IPS-20b (cell line): ENCODE measurements around the gene TXNDC2.
"Not testable (repeated sequence)": the region's sequence is repeated elsewhere in the genome, so short reads cannot be mapped to it uniquely, and the experiment has no call there.

Source experiments
- H3K27ac ChIP-seq: one replicate; pipeline ENCODE4 v1.5.1; 2013; ENCODE audit warnings: low read length
- H3K27me3 ChIP-seq: 2 replicates; pipeline ENCODE4 v1.6.1; 2013; ENCODE audit warnings: mild to moderate bottlenecking, low read length, inconsistent platforms; ENCODE audit not compliant: insufficient read depth
- H3K36me3 ChIP-seq: 2 replicates; pipeline ENCODE4 v1.6.1; 2013; ENCODE audit warnings: low read depth, mild to moderate bottlenecking, inconsistent platforms, low read length, moderate library complexity; ENCODE audit not compliant: insufficient read depth
- H3K4me1 ChIP-seq: 2 replicates; pipeline ENCODE4 v1.6.1; 2013; ENCODE audit warnings: mild to moderate bottlenecking, control low read depth, inconsistent platforms, low read length, moderate library complexity; ENCODE audit not compliant: insufficient read depth
- H3K4me3 ChIP-seq: 2 replicates; pipeline ENCODE4 v1.5.1; 2013; ENCODE audit warnings: mild to moderate bottlenecking, low read length, inconsistent platforms
- H3K9ac ChIP-seq: 2 replicates; pipeline ENCODE4 v1.6.1; 2013; ENCODE audit warnings: low read depth, mild to moderate bottlenecking, inconsistent platforms, low read length, moderate library complexity
- H3K9me3 ChIP-seq: 2 replicates; pipeline ENCODE4 v1.6.1; 2013; ENCODE audit warnings: mild to moderate bottlenecking, low read depth, low read length, inconsistent platforms; ENCODE audit not compliant: insufficient read depth

TXNDC2 gene

GRCh38 chr18:9850309-9850708 lies 35.5 kb upstream of the TXNDC2 start:
- no peak overlapping the region for H3K27ac ChIP-seq
- no peak overlapping the region for H3K4me3 ChIP-seq
- H3K27me3 ChIP-seq, result no peaks in the 10 kb centered on the region
- no peak overlapping the region for H3K9ac ChIP-seq
- no peaks in the 10 kb centered on the region for H3K36me3 ChIP-seq
- peaks cover 8% of the 10 kb centered on the region for H3K9me3 ChIP-seq
- H3K4me1 ChIP-seq, result no peaks in the 10 kb centered on the region

DNA sequence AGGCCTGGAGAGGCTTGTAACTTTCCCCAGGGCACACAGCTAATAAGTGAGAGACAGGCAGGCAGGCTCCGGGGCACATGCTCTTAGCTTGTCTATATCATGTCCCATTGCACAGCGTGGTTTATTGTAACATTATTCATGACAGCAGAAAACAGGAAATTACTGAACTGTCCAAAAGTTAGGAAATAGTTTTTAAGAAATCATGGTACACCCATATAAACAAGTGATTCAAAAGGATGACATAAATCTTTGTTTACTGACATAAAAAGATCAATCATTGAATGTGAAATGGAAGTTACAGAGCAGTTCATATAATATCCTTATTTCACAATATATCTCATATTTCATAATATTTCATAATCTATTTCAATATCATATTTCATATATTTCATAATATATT lies 34.3 kb upstream of the TXNDC2 start:
- Histone ChIP-seq H3K27ac (no peak overlapping the region), H3K4me3 (no peak overlapping the region), H3K9me3 (peaks cover 8% of the 10 kb centered on the region), H3K9ac (no peak overlapping the region), H3K27me3 (no peaks in the 10 kb centered on the region), H3K4me1 (no peaks in the 10 kb centered on the region), H3K36me3 (no peaks in the 10 kb centered on the region)

DNA sequence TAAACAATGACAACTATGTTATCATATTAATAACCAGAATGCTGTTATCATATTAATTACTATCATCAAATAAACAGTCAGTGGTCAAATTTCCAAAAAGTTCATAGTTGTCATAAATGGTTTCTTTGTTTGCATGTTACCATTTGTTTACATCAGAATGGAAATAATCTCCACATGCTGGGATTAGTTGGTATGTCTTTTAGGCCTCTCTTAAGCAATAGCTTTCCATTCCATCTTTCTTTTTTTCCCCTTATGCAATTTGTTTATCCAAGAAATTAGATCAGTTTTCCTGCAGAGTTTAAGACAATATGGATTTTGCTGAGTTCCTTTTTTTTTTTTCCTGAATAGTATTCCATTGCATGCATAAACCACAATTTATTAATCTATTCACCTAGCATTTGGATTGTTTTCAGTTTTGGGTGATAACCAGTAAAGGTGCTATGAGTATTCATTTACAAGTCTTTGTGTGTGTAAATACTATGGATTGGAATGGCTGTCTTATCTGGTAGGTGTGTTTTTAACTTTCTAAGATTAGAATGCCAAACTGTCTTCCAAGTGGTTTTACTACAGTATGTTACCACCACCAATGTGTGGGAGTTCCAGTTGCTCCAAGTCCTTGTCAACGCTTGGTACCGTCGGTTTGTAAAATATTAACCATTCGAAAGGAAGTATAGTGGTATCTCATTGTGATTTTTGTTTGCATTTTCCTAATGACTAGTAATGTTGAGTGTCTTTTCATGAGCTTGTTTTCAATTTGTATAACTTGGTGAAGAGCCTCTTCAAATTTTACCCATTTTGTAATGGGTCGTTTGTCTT lies 33.3 kb upstream of the TXNDC2 start:
- no peak overlapping the region for H3K27ac ChIP-seq
- H3K9ac ChIP-seq, result no peak overlapping the region
- H3K4me1 ChIP-seq, result no peaks in the 10 kb centered on the region
- H3K36me3 ChIP-seq, result no peaks in the 10 kb centered on the region
- H3K27me3 ChIP-seq, result no peaks in the 10 kb centered on the region
- peaks cover 8% of the 10 kb centered on the region for H3K9me3 ChIP-seq
- H3K4me3 ChIP-seq, result no peak overlapping the region

DNA sequence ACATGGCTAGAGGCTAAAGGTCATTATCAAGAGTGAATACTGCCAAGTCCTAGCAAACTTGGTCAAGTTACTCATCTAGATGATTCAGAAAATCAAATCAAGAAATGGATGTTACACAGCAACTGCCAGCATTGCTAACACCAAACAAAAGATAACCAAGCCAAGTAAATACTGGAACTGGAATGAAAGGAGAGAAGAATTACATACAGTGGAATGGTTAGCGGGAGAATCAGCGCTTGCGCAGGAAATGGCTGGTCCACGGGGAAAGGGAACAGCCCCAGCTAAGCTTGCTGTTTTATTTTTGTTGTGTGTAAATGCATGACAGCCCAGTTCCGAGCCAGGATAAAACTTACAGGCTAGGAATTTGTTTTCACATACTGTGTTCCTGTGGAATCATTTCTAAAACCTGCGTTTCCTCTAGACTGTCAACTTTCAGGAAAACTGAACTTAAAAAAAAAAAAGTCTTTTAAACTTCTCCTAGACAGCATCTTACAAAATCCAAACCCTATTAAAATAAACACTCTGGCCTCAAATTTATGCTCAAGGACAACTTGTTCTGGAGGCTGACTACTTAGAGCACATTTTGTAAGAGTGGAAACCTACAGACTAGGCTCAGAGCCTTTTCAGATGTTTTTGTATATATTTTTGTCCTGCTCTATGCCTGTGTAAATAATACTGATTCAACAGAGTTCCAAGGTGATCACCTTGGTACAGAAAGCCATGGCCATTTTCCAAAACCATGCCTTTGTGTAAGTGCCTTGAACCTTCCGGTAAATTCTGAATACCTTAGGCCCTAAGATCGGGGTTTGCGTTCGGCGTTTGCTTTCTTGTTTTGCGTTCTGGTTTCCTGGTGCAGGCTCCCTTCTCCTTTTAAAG lies 30.7 kb upstream of the TXNDC2 start:
- H3K27me3 ChIP-seq, result no peaks in the 10 kb centered on the region
- H3K4me3 ChIP-seq, result no peak overlapping the region
- H3K9ac ChIP-seq, result no peak overlapping the region
- H3K9me3 ChIP-seq, result peaks cover 8% of the 10 kb centered on the region
- no peaks in the 10 kb centered on the region for H3K4me1 ChIP-seq
- no peaks in the 10 kb centered on the region for H3K36me3 ChIP-seq
- H3K27ac ChIP-seq, result no peak overlapping the region

GRCh38 chr18:9855681-9856080 lies 30.1 kb upstream of the TXNDC2 start:
- Histone ChIP-seq H3K27ac (no peak overlapping the region), H3K9me3 (peaks cover 8% of the 10 kb centered on the region), H3K4me3 (no peak overlapping the region), H3K9ac (no peak overlapping the region), H3K4me1 (no peaks in the 10 kb centered on the region), H3K27me3 (no peaks in the 10 kb centered on the region), H3K36me3 (no peaks in the 10 kb centered on the region)

DNA sequence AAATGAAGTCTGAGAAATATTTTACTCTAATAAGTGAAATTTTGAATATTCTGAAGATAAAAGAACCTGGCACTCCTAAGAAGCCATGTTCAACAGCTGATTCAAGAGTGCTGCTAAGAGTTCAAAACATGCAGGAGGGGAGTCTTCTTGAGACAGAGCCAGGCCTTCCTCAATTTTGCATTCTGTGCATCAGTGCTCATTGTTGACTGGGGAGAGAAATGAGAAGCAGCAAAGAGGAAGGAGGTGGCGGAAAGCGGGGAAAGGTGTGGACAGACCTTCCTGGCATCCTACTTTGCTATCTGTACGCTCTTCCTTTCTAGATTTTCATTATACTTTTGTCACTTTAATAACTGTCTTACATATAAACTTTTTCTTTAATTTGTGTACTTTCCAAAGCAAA lies 29.7 kb upstream of the TXNDC2 start:
- H3K27me3 ChIP-seq, result no peaks in the 10 kb centered on the region
- no peak overlapping the region for H3K4me3 ChIP-seq
- no peak overlapping the region for H3K9ac ChIP-seq
- H3K9me3 ChIP-seq, result peaks cover 8% of the 10 kb centered on the region
- H3K36me3 ChIP-seq, result no peaks in the 10 kb centered on the region
- no peak overlapping the region for H3K27ac ChIP-seq
- H3K4me1 ChIP-seq, result no peaks in the 10 kb centered on the region

- H3K9ac ChIP-seq, H3K4me3 ChIP-seq, H3K9me3 ChIP-seq, H3K27me3 ChIP-seq, H3K36me3 ChIP-seq, H3K4me1 ChIP-seq, H3K27ac ChIP-seq: not testable (repeated sequence)
Measured at GRCh38 chr18:9857479-9857998, 28.2 kb upstream of the TXNDC2 start.

- H3K4me3 ChIP-seq, result no peak overlapping the region
- no peaks in the 10 kb centered on the region for H3K9me3 ChIP-seq
- H3K27ac ChIP-seq, result no peak overlapping the region
- H3K27me3 ChIP-seq, result no peaks in the 10 kb centered on the region
- H3K9ac ChIP-seq, result no peak overlapping the region
- no peaks in the 10 kb centered on the region for H3K36me3 ChIP-seq
- H3K4me1 ChIP-seq, result no peaks in the 10 kb centered on the region
Measured at GRCh38 chr18:9858642-9859041, 27.1 kb upstream of the TXNDC2 start.

DNA sequence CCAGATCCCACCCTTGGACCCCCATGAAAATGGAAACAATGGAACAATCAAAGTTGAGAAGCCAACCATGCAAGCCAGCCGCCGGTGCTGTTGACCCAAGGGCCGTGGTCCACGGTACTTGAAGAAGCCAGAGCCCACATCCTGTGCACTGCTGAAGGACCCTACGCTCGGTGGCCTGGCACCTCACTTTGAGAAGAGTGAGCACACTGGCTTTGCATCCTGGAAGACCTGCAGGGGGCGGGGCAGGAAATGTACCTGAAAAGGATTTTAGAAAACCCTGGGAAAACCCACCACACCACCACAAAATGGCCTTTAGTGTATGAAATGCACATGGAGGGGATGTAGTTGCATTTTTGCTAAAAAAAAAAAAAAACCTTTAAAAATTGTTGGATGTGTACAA lies 26.5 kb upstream of the TXNDC2 start:
- no peaks in the 10 kb centered on the region for H3K27me3 ChIP-seq
- H3K36me3 ChIP-seq, result no peaks in the 10 kb centered on the region
- no peaks in the 10 kb centered on the region for H3K4me1 ChIP-seq

GRCh38 chr18:9860682-9861081 lies 25.1 kb upstream of the TXNDC2 start:
- Histone ChIP-seq H3K36me3 (no peaks in the 10 kb centered on the region), H3K9ac (no peak overlapping the region), H3K4me3 (no peak overlapping the region), H3K27me3 (no peaks in the 10 kb centered on the region), H3K9me3 (peaks cover 10% of the 10 kb centered on the region), H3K27ac (no peak overlapping the region), H3K4me1 (no peaks in the 10 kb centered on the region)

More for the DNA sequence above, 26.5 kb upstream of the TXNDC2 start:
- no peaks in the 10 kb centered on the region for H3K9me3 ChIP-seq
- no peak overlapping the region for H3K9ac ChIP-seq
- no peak overlapping the region for H3K27ac ChIP-seq
- no peak overlapping the region for H3K4me3 ChIP-seq

DNA sequence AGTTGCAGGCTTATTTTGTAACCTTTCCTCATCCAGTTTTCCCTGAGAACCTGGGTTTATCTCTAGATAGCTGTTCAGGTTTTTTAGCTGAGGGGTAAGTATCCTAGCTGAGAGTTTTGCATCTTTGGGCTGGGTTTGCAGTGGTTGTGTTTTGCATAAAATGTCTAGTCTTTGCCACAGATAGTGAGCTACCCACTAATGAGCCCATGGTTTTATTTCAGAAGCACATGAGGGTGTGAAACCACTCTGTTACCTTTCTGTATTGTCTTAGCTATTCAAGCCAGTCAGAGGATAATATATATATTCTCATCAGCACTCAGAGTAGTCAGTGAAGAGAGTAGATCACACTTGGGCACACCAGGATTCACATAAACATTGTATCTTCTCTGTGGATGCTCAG lies 24.6 kb upstream of the TXNDC2 start:
- Histone ChIP-seq H3K9me3 (peaks cover 14% of the 10 kb centered on the region), H3K4me1 (no peaks in the 10 kb centered on the region), H3K9ac (no peak overlapping the region)

GRCh38 chr18:9861933-9862332 lies 23.8 kb upstream of the TXNDC2 start:
- H3K4me1 ChIP-seq, result no peaks in the 10 kb centered on the region
- no peaks in the 10 kb centered on the region for H3K36me3 ChIP-seq
- peaks cover 18% of the 10 kb centered on the region for H3K9me3 ChIP-seq
- no peak overlapping the region for H3K9ac ChIP-seq
- H3K4me3 ChIP-seq, result no peak overlapping the region
- no peak overlapping the region for H3K27ac ChIP-seq
- H3K27me3 ChIP-seq, result no peaks in the 10 kb centered on the region

More for the DNA sequence above, 24.6 kb upstream of the TXNDC2 start:
- no peaks in the 10 kb centered on the region for H3K36me3 ChIP-seq
- H3K27me3 ChIP-seq, result no peaks in the 10 kb centered on the region
- no peak overlapping the region for H3K27ac ChIP-seq
- H3K4me3 ChIP-seq, result no peak overlapping the region
